ENCODE measurements around the gene ZNF670.
"Not testable (repeated sequence)": the region's sequence is repeated elsewhere in the genome, so short reads cannot be mapped to it uniquely, and the experiment has no call there.

ZNF670 gene

DNA sequence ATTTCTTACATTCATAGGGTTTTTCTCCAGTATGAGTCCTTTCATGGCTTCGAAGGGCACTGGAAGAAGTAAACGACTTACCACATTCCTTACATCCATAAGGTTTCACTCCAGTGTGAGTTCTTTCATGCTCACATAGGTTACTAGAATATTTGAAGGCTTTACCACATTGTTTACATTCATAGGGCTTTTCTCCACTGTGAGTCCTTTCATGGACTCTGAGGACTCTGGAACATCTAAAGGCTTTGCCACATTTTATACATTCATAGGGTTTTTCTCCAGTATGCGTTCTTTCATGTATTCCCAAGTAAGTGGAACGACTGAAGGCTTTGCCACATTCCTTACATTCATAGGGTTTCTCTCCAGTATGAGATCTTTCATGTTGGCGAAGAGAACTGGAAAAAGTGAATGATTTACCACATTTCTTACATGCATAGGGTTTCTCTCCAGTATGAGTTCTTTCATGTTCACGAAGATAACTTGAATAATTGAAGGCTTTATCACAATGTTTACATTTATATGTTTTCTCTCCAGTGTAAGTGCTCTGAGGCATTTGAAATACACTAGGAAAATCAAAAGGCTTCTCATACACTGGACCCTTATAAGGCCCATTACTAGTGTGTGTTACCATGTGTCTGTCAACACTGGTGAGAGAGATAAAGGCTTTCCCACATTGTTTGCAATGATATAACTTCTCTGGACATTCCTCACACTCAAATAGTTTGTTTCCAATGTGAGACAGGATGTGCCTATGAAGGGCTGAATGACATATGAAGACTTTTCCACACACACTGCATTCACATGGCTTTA is 40.9 kb downstream of the ZNF670 start:
- DNase-seq: no peak

DNA sequence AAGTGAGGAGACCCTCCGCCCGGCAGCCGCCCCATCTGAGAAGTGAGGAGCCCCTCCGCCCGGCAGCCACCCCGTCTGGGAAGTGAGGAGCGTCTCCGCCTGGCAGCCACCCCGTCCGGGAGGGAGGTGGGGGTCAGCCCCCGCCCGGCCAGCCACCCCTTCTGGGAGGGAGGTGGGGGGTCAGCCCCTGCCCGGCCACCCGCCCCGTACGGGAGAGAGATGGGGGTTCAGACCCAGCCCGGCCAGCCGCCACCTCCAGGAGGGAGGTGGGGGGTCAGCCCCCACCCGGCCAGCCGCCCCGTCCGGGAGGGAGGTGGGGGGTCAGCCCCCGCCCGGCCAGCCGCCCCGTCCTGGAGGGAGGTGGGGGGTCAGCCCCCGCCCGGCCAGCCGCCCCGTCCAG is 46.3 kb downstream of the ZNF670 start:
- DNase-seq: not testable (repeated sequence)

Data from activated effector memory CD4-positive, alpha-beta T cell treated with anti-CD3 and anti-CD28 coated beads, Interleukin-2, amount 50 U/mL, for 16 hours (primary cell).